IMR-90 (cell line): Measurements from ENCODE around the gene WNK3. TPM values are rescaled to one million over a fixed set of nuclear protein-coding genes. Genes with fewer than 3 reads are reported as not detected.

ENCODE experiments used
- ATAC-seq: fragments of 200-7000 bp; cut with Tn5 transposase; 2 replicates; pipeline ENCODE4 v1.9.1; 2020; ENCODE audit warnings: low read depth, mild to moderate bottlenecking, moderate library complexity
- BruUV-seq: library from RNA; stranded (reverse); fragments of 400-500 nt; replicated peaks from 2 replicates; lab custom pipeline; 2021; lab: Mats Ljungman, UMichigan
- CTCF ChIA-PET: fragments of 300-600 bp; formaldehyde crosslinking; extraction: SDS; loops from one replicate; lab custom pipeline; 2021; ENCODE audit warnings: antibody characterized with exemption; lab: Yijun Ruan, JAX
- POLR2A ChIA-PET: fragments of 300-600 bp; sonication (Branson Sonifier 250); formaldehyde crosslinking; loops from one replicate; lab custom pipeline; 2022; ENCODE audit warnings: antibody characterized with exemption; ENCODE audit not compliant: unreplicated experiment; lab: Charles Lee
- DNase-seq: peaks from one replicate; pipeline ENCODE4 v3.0.0; 2013
- H2AFZ ChIP-seq: replicated peaks from 2 replicates; pipeline ENCODE3; 2013; ENCODE audit warnings: low read length, mild to moderate bottlenecking; ENCODE audit not compliant: poor library complexity
- H2AK5ac ChIP-seq: 2 replicates; pipeline ENCODE4 v1.6.1; 2013; ENCODE audit warnings: low read depth, low read length, inconsistent platforms
- H2AK9ac ChIP-seq: replicated peaks from 2 replicates; pipeline ENCODE3; 2013; ENCODE audit warnings: mild to moderate bottlenecking, low read depth, low read length, moderate library complexity; ENCODE audit not compliant: poor library complexity
- H2BK120ac ChIP-seq: 2 replicates; pipeline ENCODE4 v1.6.1; 2013; ENCODE audit warnings: low read depth, low read length, inconsistent platforms
- H2BK15ac ChIP-seq: 3 replicates; pipeline ENCODE4 v1.6.1; 2013; ENCODE audit warnings: low read depth, low read length, inconsistent platforms
- H2BK20ac ChIP-seq: 2 replicates; pipeline ENCODE4 v1.6.1; 2013; ENCODE audit warnings: low read depth, mild to moderate bottlenecking, inconsistent platforms, low read length, moderate library complexity
- H2BK5ac ChIP-seq: 2 replicates; pipeline ENCODE4 v1.6.1; 2013; ENCODE audit warnings: mild to moderate bottlenecking, low read depth, low read length, inconsistent platforms; ENCODE audit not compliant: poor library complexity, severe bottlenecking
- H3K14ac ChIP-seq: replicated peaks from 2 replicates; pipeline ENCODE4 v1.6.1; 2013; ENCODE audit warnings: low read depth, low read length, inconsistent platforms
- H3K18ac ChIP-seq: 2 replicates; pipeline ENCODE4 v1.6.1; 2013; ENCODE audit warnings: low read depth, low read length, control low read depth
- H3K23ac ChIP-seq: 2 replicates; pipeline ENCODE4 v1.6.1; 2013; ENCODE audit warnings: low read depth, low read length, inconsistent platforms
- H3K27ac ChIP-seq: 2 replicates; pipeline ENCODE4 v1.5.1; 2013; ENCODE audit warnings: mild to moderate bottlenecking, control low read depth, low read length; ENCODE audit not compliant: insufficient read depth
- H3K27me3 ChIP-seq: 2 replicates; pipeline ENCODE4 v1.6.1; 2013; ENCODE audit warnings: low read length; ENCODE audit not compliant: control insufficient read depth, insufficient read depth
- H3K36me3 ChIP-seq: 2 replicates; pipeline ENCODE4 v1.6.1; 2013; ENCODE audit warnings: low read length, mixed read lengths; ENCODE audit not compliant: control insufficient read depth, insufficient read depth
- H3K4ac ChIP-seq: 2 replicates; pipeline ENCODE4 v1.6.1; 2013; ENCODE audit warnings: low read depth, low read length, inconsistent platforms
- H3K4me1 ChIP-seq: 2 replicates; pipeline ENCODE4 v1.6.1; 2013; ENCODE audit warnings: low read length, mixed read lengths; ENCODE audit not compliant: control insufficient read depth, insufficient read depth
- H3K4me2 ChIP-seq: 2 replicates; pipeline ENCODE4 v1.6.1; 2013; ENCODE audit warnings: low read depth, mild to moderate bottlenecking, control low read depth, low read length, moderate library complexity
- H3K4me3 ChIP-seq: 2 replicates; pipeline ENCODE4 v1.5.1; 2013; ENCODE audit warnings: low read depth, mild to moderate bottlenecking, control low read depth, low read length, moderate library complexity; ENCODE audit not compliant: insufficient read depth
- H3K56ac ChIP-seq: 2 replicates; pipeline ENCODE4 v1.6.1; 2013; ENCODE audit warnings: low read length, inconsistent platforms; ENCODE audit not compliant: insufficient read depth; ENCODE audit errors: extremely low read depth
- H3K79me1 ChIP-seq, 2 experiments: 2 replicates each; pipeline ENCODE4 v1.6.1; 2013; ENCODE audit warnings: low read length in 2 of 2, inconsistent platforms in 1 of 2, low read depth in 1 of 2
- H3K9ac ChIP-seq: 2 replicates; pipeline ENCODE4 v1.6.1; 2013; ENCODE audit warnings: low read depth, low read length, control low read depth
- H3K9me1 ChIP-seq: 2 replicates; pipeline ENCODE4 v1.6.1; 2013; ENCODE audit warnings: low read length, inconsistent platforms; ENCODE audit not compliant: insufficient read depth
- H3K9me3 ChIP-seq: 2 replicates; pipeline ENCODE4 v1.6.1; 2013; ENCODE audit warnings: low read length; ENCODE audit not compliant: control insufficient read depth, insufficient read depth
- H4K20me1 ChIP-seq: 2 replicates; pipeline ENCODE4 v1.6.1; 2013; ENCODE audit warnings: low read length, inconsistent platforms; ENCODE audit not compliant: insufficient read depth
- H4K5ac ChIP-seq: 2 replicates; pipeline ENCODE4 v1.6.1; 2013; ENCODE audit warnings: mild to moderate bottlenecking, low read depth, low read length, control low read depth
- H4K8ac ChIP-seq, 2 experiments: 2 replicates each; pipeline ENCODE4 v1.6.1; 2013; ENCODE audit warnings: low read depth in 2 of 2, low read length in 2 of 2, control low read depth in 1 of 2, inconsistent platforms in 1 of 2
- H4K91ac ChIP-seq: 2 replicates; pipeline ENCODE4 v1.6.1; 2013; ENCODE audit warnings: low read depth, low read length, inconsistent platforms; ENCODE audit not compliant: insufficient read depth
- BHLHE40 ChIP-seq: fragments of 150-350 bp; IDR thresholded peaks from 2 replicates; pipeline ENCODE4 v1.6.1; 2016; ENCODE audit warnings: mild to moderate bottlenecking, low read depth, low read length
- CEBPB ChIP-seq: IDR thresholded peaks from 2 replicates; pipeline ENCODE4 v1.6.1; 2012; ENCODE audit warnings: low read depth, low read length, improper control_type of control experiment
- CHD1 ChIP-seq: IDR thresholded peaks from 2 replicates; pipeline ENCODE4 v1.6.1; 2012; ENCODE audit warnings: low read depth, low read length, improper control_type of control experiment
- CTCF ChIP-seq: conservative IDR thresholded peaks from 2 replicates; pipeline ENCODE4 v1.5.1; 2012; ENCODE audit warnings: mild to moderate bottlenecking, low read depth, low read length, improper control_type of control experiment
- ELK1 ChIP-seq: fragments of 150-350 bp; IDR thresholded peaks from 2 replicates; pipeline ENCODE4 v1.6.1; 2016; ENCODE audit warnings: low read depth, mild to moderate bottlenecking, low read length, moderate library complexity, borderline replicate concordance
- FOS ChIP-seq: fragments of 150-350 bp; IDR thresholded peaks from 2 replicates; pipeline ENCODE4 v1.6.1; 2016; ENCODE audit warnings: low read depth, low read length
- MAFK ChIP-seq: IDR thresholded peaks from 2 replicates; pipeline ENCODE4 v1.6.1; 2012; ENCODE audit warnings: low read depth, low read length, improper control_type of control experiment
- MAZ ChIP-seq: IDR thresholded peaks from 2 replicates; pipeline ENCODE4 v1.6.1; 2012; ENCODE audit warnings: low read depth, mild to moderate bottlenecking, low read length, improper control_type of control experiment, moderate library complexity, borderline replicate concordance
- NFE2L2 ChIP-seq: fragments of 150-350 bp; IDR thresholded peaks from 2 replicates; pipeline ENCODE4 v1.6.1; 2016; ENCODE audit warnings: low read depth, mild to moderate bottlenecking, low read length
- POLR2A ChIP-seq: IDR thresholded peaks from 2 replicates; pipeline ENCODE4 v1.6.1; 2012; ENCODE audit warnings: mild to moderate bottlenecking, low read depth, low read length
- RAD21 ChIP-seq: IDR thresholded peaks from 2 replicates; pipeline ENCODE4 v1.6.1; 2012; ENCODE audit warnings: low read length, improper control_type of control experiment
- RCOR1 ChIP-seq: IDR thresholded peaks from 2 replicates; pipeline ENCODE4 v1.6.1; 2012; ENCODE audit warnings: mild to moderate bottlenecking, low read length, improper control_type of control experiment; ENCODE audit not compliant: insufficient replicate concordance
- RFX5 ChIP-seq: IDR thresholded peaks from 2 replicates; pipeline ENCODE4 v1.8.0; 2012; ENCODE audit warnings: low read depth, mild to moderate bottlenecking, low read length, moderate library complexity
- SMC3 ChIP-seq: fragments of 150-350 bp; IDR thresholded peaks from 2 replicates; pipeline ENCODE4 v1.6.1; 2016; ENCODE audit warnings: low read depth, mild to moderate bottlenecking, antibody characterized with exemption, low read length, moderate library complexity
- USF2 ChIP-seq: fragments of 150-350 bp; IDR thresholded peaks from 2 replicates; pipeline ENCODE4 v1.6.1; 2017; ENCODE audit warnings: mild to moderate bottlenecking, antibody characterized with exemption, low read length, low read depth
- WGBS, 2 experiments: methylation state at CpG; one replicate each; pipeline versions ENCODE4 v1.1.5 to v1.1.7; 2013; ENCODE audit warnings: missing lambda C conversion rate in 2 of 2; ENCODE audit not compliant: insufficient read length in 1 of 2; ENCODE audit errors: extremely low coverage in 2 of 2; 5-methylcytosine and 5-hydroxymethylcytosine counted together
- dilution Hi-C: fragments of 300-500 bp; cut with HindIII; formaldehyde crosslinking; loops from one replicate; pipeline ENCODE4 v1.14.3; 2018; ENCODE audit warnings: low sequenced_read_pairs; ENCODE audit not compliant: unreplicated experiment
- in situ Hi-C: fragments of 300-500 bp; cut with MboI; formaldehyde crosslinking; loops from 3 replicates; pipeline ENCODE4 v1.14.3; 2019; ENCODE audit warnings: low sequenced_read_pairs, inconsistent platforms, mixed read lengths
- intact Hi-C: fragments of 100-400 bp; cut with micrococcal nuclease; formaldehyde crosslinking; loops from 2 replicates; pipeline ENCODE4 v1.10.0; 2022
- polyA plus RNA-seq, 3 experiments: library from polyadenylated mRNA; depleted of rRNA; stranded (reverse); fragments of >200 nt; gene quantifications; 2 replicates each; pipeline ENCODE4 v1.2.3, GENCODE V29; 2012; ENCODE audit warnings: low replicate concordance in 1 of 3
- total RNA-seq: library from RNA; depleted of rRNA; stranded (reverse); fragments of >200 nt; gene quantifications from 2 replicates; pipeline ENCODE4 v1.2.3, GENCODE V29; 2012

Gene WNK3
- total and polyA plus RNA-seq, 2 of the 4 experiments (the other 2 are of a cell fraction), result 0.15 to 1.4 TPM

- POLR2A ChIA-PET, result no interaction called here
- dilution Hi-C loops, result no loop called here
- no TSS peak for BruUV-seq
Observed at GRCh38 chrX:54281676-54282075, 76.2 kb downstream of the WNK3 start.

More at GRCh38 chrX:54281676-54282075, 76.2 kb downstream of the WNK3 start:
- no peak overlapping the region for H4K8ac ChIP-seq
- H3K9ac ChIP-seq, result no peak overlapping the region
- H3K36me3 ChIP-seq, result no peaks in the 10 kb centered on the region
- no peaks in the 10 kb centered on the region for H4K20me1 ChIP-seq
- H2BK5ac ChIP-seq, result no peak overlapping the region
- H3K27ac ChIP-seq, result no peak overlapping the region
- H2AK9ac ChIP-seq, result no peak overlapping the region
- no peak overlapping the region for H4K91ac ChIP-seq
- no peak for ATAC-seq
- no peak overlapping the region for H2BK120ac ChIP-seq
- H3K18ac ChIP-seq, result no peak overlapping the region
- no CpG with 5 or more reads among the region's 1 CpG for WGBS, 2 experiments
- H3K9me3 ChIP-seq, result no peaks in the 10 kb centered on the region
- no peak overlapping the region for H2BK20ac ChIP-seq
- CTCF ChIA-PET, result no interaction called here
- H3K4me2 ChIP-seq, result no peak overlapping the region
- H3K4me1 ChIP-seq, result no peaks in the 10 kb centered on the region
- DNase-seq, result no peak
- no peak overlapping the region for H3K23ac ChIP-seq
- H3K27me3 ChIP-seq, result no peaks in the 10 kb centered on the region
- H3K4ac ChIP-seq, result no peak overlapping the region
- H3K14ac ChIP-seq, result no peak overlapping the region
- no peak overlapping the region for H3K4me3 ChIP-seq
- no peak overlapping the region for H3K56ac ChIP-seq
- in situ Hi-C loops (no loop called here), intact Hi-C loops (no loop called here)
- H2BK15ac ChIP-seq, result no peak overlapping the region
- no peak for TF ChIP-seq ELK1
- TF ChIP-seq POLR2A, result no peak
- TF ChIP-seq SMC3, result no peak
- no peak for TF ChIP-seq CTCF
- no peak for TF ChIP-seq CEBPB
- TF ChIP-seq USF2, result no peak
- no peak for TF ChIP-seq FOS
- no peak for TF ChIP-seq NFE2L2
- no peak for TF ChIP-seq RFX5
- no peak for TF ChIP-seq RCOR1
- no peak for TF ChIP-seq CHD1
- no peak for TF ChIP-seq RAD21
- no peak for TF ChIP-seq MAFK
- no peak for TF ChIP-seq BHLHE40
- no peak for TF ChIP-seq MAZ
- H3K79me1 ChIP-seq, result no peaks in the 10 kb centered on the region
- no peak overlapping the region for H4K5ac ChIP-seq
- no peaks in the 10 kb centered on the region for H3K9me1 ChIP-seq
- H2AFZ ChIP-seq, result no peak overlapping the region
- H2AK5ac ChIP-seq, result no peak overlapping the region
